Effector CD4-positive, alpha-beta T cell (primary cell): Measurements from ENCODE around the gene DNHD1.
"Not testable (repeated sequence)": the region's sequence is repeated elsewhere in the genome, so short reads cannot be mapped to it uniquely, and the experiment has no call there.

Experiments used
- DNase-seq: peaks from one replicate; pipeline ENCODE4 v3.0.0-alpha.2; 2020

Gene DNHD1

GRCh38 chr11:6481012-6481923, 15.8 kb upstream of the DNHD1 start, which contains the start of the genes ARFIP2 and TIMM10B:
ARFIP2 (minus strand) TSS chr11:6481331; CDS start chr11:6480421, 910 bp downstream.
TIMM10B (plus strand) TSS chr11:6481501; CDS start chr11:6481517, 16 bp downstream.
- peak; percentile 96 for DNase-seq

- DNase-seq: no peak
These were observed 15.2 kb upstream of the DNHD1 start for GRCh38 chr11:6481924-6482275.

- no peak for DNase-seq
These were observed 14.6 kb upstream of the DNHD1 start for GRCh38 chr11:6482441-6482840.

- no peak for DNase-seq
These were observed 14.1 kb upstream of the DNHD1 start for GRCh38 chr11:6483015-6483414.

GRCh38 chr11:6485661-6486060, 11.4 kb upstream of the DNHD1 start:
- no peak for DNase-seq

- DNase-seq: no peak
These were observed 10.8 kb upstream of the DNHD1 start for GRCh38 chr11:6486256-6486655.

GRCh38 chr11:6486938-6487337, 10.1 kb upstream of the DNHD1 start:
- DNase-seq: no peak

- no peak for DNase-seq
These were observed 8.7 kb upstream of the DNHD1 start for GRCh38 chr11:6488342-6488741.

- DNase-seq: no peak
These were observed 8.3 kb upstream of the DNHD1 start for GRCh38 chr11:6488821-6489220.

- no peak for DNase-seq
These were observed 7.8 kb upstream of the DNHD1 start for GRCh38 chr11:6489306-6489705.

- no peak for DNase-seq
These were observed 1.0 kb downstream of the DNHD1 start for GRCh38 chr11:6498121-6498520.

- DNase-seq: no peak
These were observed 1.5 kb downstream of the DNHD1 start for GRCh38 chr11:6498544-6498943.

- DNase-seq: no peak
These were observed 5.3 kb downstream of the DNHD1 start for GRCh38 chr11:6502382-6502781.

- no peak for DNase-seq
These were observed 7.1 kb downstream of the DNHD1 start for GRCh38 chr11:6504166-6504565.

GRCh38 chr11:6505577-6506240, 8.6 kb downstream of the DNHD1 start:
- no peak for DNase-seq

GRCh38 chr11:6516865-6517264, 19.8 kb downstream of the DNHD1 start:
- DNase-seq: no peak

GRCh38 chr11:6520265-6520664, 23.2 kb downstream of the DNHD1 start:
- DNase-seq: no peak

GRCh38 chr11:6521946-6522345, 24.9 kb downstream of the DNHD1 start:
- DNase-seq: not testable (repeated sequence)

GRCh38 chr11:6523253-6523652, 26.2 kb downstream of the DNHD1 start:
- DNase-seq: no peak

- no peak for DNase-seq
These were observed 29.5 kb downstream of the DNHD1 start for GRCh38 chr11:6526411-6527135.

- no peak for DNase-seq
These were observed 32.2 kb downstream of the DNHD1 start for GRCh38 chr11:6529266-6529665.

GRCh38 chr11:6530848-6531247, 33.8 kb downstream of the DNHD1 start:
- no peak for DNase-seq

GRCh38 chr11:6531267-6531752, 34.2 kb downstream of the DNHD1 start:
- no peak for DNase-seq
